HG03097 (cell line): Measurements from ENCODE around the gene PPM1A.

Source experiments
- ATAC-seq: cut with Tn5 transposase; IDR thresholded peaks from one replicate; pipeline ENCODE4 v1.9.1; 2021; ENCODE audit not compliant: unreplicated experiment, low FRiP score

PPM1A gene

GRCh38 chr14:60225265-60225664 is 23.8 kb upstream of the PPM1A start:
- no peak for ATAC-seq

- no peak for ATAC-seq
These were observed 22.7 kb upstream of the PPM1A start for GRCh38 chr14:60226298-60226697.

- ATAC-seq = no peak
These were observed 21.7 kb upstream of the PPM1A start for GRCh38 chr14:60227291-60227690.

- no peak for ATAC-seq
These were observed 19.4 kb upstream of the PPM1A start for GRCh38 chr14:60229614-60230013.

- no peak for ATAC-seq
These were observed 16.8 kb upstream of the PPM1A start for GRCh38 chr14:60232185-60232584.

GRCh38 chr14:60233251-60233650 is 15.8 kb upstream of the PPM1A start:
- ATAC-seq = no peak

- ATAC-seq = no peak
These were observed 15.1 kb upstream of the PPM1A start for GRCh38 chr14:60233891-60234290.

GRCh38 chr14:60235440-60235839 is 13.6 kb upstream of the PPM1A start:
- ATAC-seq = no peak

- no peak for ATAC-seq
These were observed 10.1 kb upstream of the PPM1A start for GRCh38 chr14:60238955-60239354.

GRCh38 chr14:60240139-60240856 is 8.7 kb upstream of the PPM1A start:
- no peak for ATAC-seq

- ATAC-seq = no peak
These were observed 7.9 kb upstream of the PPM1A start for GRCh38 chr14:60241091-60241490.

GRCh38 chr14:60242429-60242828 is 6.6 kb upstream of the PPM1A start:
- no peak for ATAC-seq

GRCh38 chr14:60245380-60246177 is 3.4 kb upstream of the PPM1A start:
- ATAC-seq = no peak

- ATAC-seq = peak; percentile 56
These were observed 876 bp upstream of the PPM1A start for GRCh38 chr14:60247994-60248696.

- peak; percentile 33 for ATAC-seq
These were observed 568 bp downstream of the PPM1A start for GRCh38 chr14:60249321-60250256.

- no peak for ATAC-seq
These were observed 1.4 kb downstream of the PPM1A start for GRCh38 chr14:60250257-60251035.

- no peak for ATAC-seq
These were observed 2.9 kb downstream of the PPM1A start for GRCh38 chr14:60251877-60252276.

- ATAC-seq = no peak
These were observed 3.6 kb downstream of the PPM1A start for GRCh38 chr14:60252630-60253029.

- no peak for ATAC-seq
These were observed 4.6 kb downstream of the PPM1A start for GRCh38 chr14:60253649-60254048.

GRCh38 chr14:60254176-60254575 is 5.2 kb downstream of the PPM1A start:
- ATAC-seq = no peak
